ENCODE data around the gene DNPH1. TPM values are rescaled to one million over a fixed set of nuclear protein-coding genes. Genes with fewer than 3 reads are reported as not detected.

Gene DNPH1
- total RNA-seq: 50.0 and 78.0 TPM in 2 replicates

GRCh38 chr6:43228951-43229802 lies at the start of gene DNPH1:
Gene DNPH1, minus strand, starts transcription at chr6:43229481. Its CDS starts 25 bp downstream, at chr6:43229456.

DNA sequence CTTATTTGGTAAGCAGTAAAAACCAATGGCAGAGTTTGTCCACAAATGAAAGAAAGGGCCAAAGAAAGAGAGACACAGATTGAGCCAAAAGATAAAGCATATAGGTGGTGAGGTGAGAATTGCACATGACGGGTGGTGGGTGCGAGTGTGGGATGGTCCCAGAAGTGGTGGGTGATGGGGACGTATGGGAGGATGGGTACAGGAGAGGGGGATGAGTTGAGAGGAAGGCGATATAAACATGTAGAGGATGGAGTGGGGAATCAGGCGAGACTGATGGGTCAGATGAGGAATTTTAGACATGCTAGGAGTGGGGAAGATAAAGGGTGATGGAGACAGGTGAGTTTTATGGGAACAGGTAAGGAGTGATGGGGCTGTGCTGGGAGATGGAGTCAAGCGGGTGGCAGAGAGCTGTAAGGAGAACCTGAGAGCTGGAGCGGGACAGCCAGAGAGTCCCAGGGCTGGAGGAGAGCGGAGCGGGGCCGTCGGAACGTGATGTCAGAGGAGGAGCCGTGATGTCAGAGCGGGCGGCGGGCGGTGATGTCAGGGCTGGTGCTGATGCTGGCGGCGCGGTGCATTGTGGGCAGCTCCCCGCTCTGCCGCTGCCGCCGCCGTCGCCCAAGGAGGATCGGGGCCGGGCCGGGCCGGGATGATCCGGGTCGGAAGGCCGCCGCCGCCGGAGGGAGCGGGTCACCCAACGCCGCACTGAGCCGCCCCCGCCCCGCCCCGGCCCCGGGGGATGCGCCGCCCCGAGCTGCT lies 13.8 kb upstream of the DNPH1 start, which contains the start of gene TTBK1:
Gene TTBK1 (plus strand): TSS at position 574 of the 756 bp plus-strand sequence. CDS start 3,180 bp downstream, outside the sequence.

DNA sequence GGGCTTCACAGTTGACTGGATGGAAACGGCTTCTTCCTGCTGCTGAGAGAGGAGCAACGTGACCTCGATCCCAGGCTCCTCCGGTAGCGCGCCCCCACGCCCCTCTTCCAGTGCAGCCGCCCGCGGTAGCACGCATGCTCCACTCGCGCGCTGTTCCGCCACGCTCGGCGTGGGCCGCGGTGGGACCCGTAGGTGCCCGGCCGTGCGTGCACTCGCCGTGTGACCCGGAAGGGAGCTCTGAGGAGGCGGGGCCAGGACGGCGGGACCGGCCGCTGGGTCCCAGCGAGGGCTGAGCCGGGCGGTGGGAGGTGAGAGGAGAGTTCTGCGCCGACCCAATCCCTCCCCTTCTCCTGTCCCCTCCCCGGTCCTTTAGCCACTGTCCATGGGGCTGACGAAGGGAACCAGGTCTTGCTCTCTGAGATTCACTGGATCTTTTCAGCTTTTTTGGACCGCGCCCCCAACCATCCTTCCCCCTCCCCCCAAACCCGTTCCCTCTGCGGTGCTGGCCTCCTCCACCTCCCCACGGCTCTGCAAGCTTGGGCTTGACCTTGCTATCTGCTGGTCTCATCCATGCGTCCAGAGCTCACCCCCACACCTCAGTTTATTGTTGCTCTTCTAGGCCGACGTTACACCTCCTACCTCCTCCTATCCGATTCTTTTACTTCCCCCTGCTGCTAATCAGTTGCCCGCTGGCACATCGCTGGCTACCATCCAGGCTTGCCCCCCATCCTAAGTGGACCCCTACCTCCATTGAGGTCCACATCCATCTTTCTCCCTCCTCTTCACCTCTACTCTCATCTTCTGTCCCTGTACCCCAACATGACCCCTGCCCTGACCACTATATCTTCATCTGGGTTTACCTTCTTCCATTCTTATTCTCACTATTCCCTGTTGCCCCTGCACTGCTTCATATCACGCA lies 47.1 kb downstream of the DNPH1 start, which contains the start of gene CUL9:
Gene CUL9 (plus strand): TSS at position 255 of the 919 bp plus-strand sequence. CDS start 2,115 bp downstream, outside the sequence.

Other genes starting within 250 kb of the DNPH1 start
- gene PPP2R5D, start 244.9 kb downstream of the DNPH1 start, total RNA-seq: 43.1 and 52.3 TPM in 2 replicates
- gene MEA1, start 215.5 kb downstream of the DNPH1 start, total RNA-seq: 43.7 and 86.0 TPM in 2 replicates
- gene KLHDC3, start 215.2 kb downstream of the DNPH1 start, total RNA-seq: 64.0 and 64.1 TPM in 2 replicates
- 70.5 and 107 TPM in 2 replicates for gene RRP36, start 207.9 kb downstream of the DNPH1 start, total RNA-seq
- gene CUL7, start 175.6 kb downstream of the DNPH1 start, total RNA-seq: 56.6 and 77.9 TPM in 2 replicates
- 11.6 and 12.2 TPM in 2 replicates for gene MRPL2, start 170.0 kb downstream of the DNPH1 start, total RNA-seq
- gene KLC4, start 169.8 kb downstream of the DNPH1 start, total RNA-seq: 12.7 and 21.8 TPM in 2 replicates
- 71.3 and 213 TPM in 2 replicates for gene PTK7, start 153.2 kb downstream of the DNPH1 start, total RNA-seq
- gene SRF, start 58.2 kb downstream of the DNPH1 start, total RNA-seq: 12.8 and 19.8 TPM in 2 replicates
- gene CUL9, start 47.3 kb downstream of the DNPH1 start, total RNA-seq: 34.5 and 44.2 TPM in 2 replicates
- under 0.01 TPM in 1 of 2 replicates, not detected in the other for gene TTBK1, start 14.0 kb upstream of the DNPH1 start, total RNA-seq
- not detected in 2 replicates for gene SLC22A7, start 68.8 kb upstream of the DNPH1 start, total RNA-seq
- gene CRIP3, start 79.3 kb upstream of the DNPH1 start, total RNA-seq: 0.44 TPM in 1 of 2 replicates, not detected in the other
- gene ZNF318, start 140.2 kb upstream of the DNPH1 start, total RNA-seq: 9.1 and 9.3 TPM in 2 replicates
- 20.1 and 23.7 TPM in 2 replicates for gene ABCC10, start 198.1 kb upstream of the DNPH1 start, total RNA-seq
- 0.66 TPM in 1 of 2 replicates, not detected in the other for gene DLK2, start 226.1 kb upstream of the DNPH1 start, total RNA-seq
- gene TJAP1, start 248.1 kb upstream of the DNPH1 start, total RNA-seq: 11.2 and 12.4 TPM in 2 replicates